Right lobe of liver (tissue), 4 donors: ENCODE data around the gene PLSCR1.

Source experiments
- CTCF ChIP-seq, 4 donors: fragments of 200-600 bp in 3 of 4; fragments of 450-650 bp in 1 of 4; IDR thresholded peaks; one replicate each; pipeline versions ENCODE4 v1.5.1 to v1.8.0; 2016 to 2022; ENCODE audit warnings: antibody characterized with exemption in 4 of 4, mild to moderate bottlenecking in 2 of 4
- POLR2A ChIP-seq: fragments of 450-650 bp; IDR thresholded peaks from one replicate; pipeline ENCODE4 v1.6.1; 2017; ENCODE audit warnings: antibody characterized with exemption, mild to moderate bottlenecking
- donor health status: DM: no; HTN: no; CAD: no.
- donor health status: DM: no; HTN: no; CAD: no.
- donor health status: DM: no; HTN: yes; CAD: no.

GRCh38 chr3:146476094-146476740, 68.2 kb downstream of the PLSCR1 start:
- TF ChIP-seq CTCF (IDR thresholded peaks at IDR 0.05) (no peak), POLR2A (no peak)
